Sigmoid colon (tissue), 7 donors: ENCODE results near the gene PHACTR3. TPM values are rescaled to one million over a fixed set of nuclear protein-coding genes. Genes with fewer than 3 reads are reported as not detected.
"Not testable (repeated sequence)": the region's sequence is repeated elsewhere in the genome, so short reads cannot be mapped to it uniquely, and the experiment has no call there.

Experiments used
- DNase-seq: peaks from one replicate; pipeline ENCODE4 v3.0.0-alpha.2; 2019
- H3K27ac ChIP-seq, 4 donors: fragments of 200-600 bp; sonication (generic); one replicate each; pipeline ENCODE4 v1.5.1; 2016 to 2019; ENCODE audit warnings: mild to moderate bottlenecking in 1 of 4
- H3K27me3 ChIP-seq, 3 donors: fragments of 200-600 bp; sonication (generic); one replicate each; pipeline ENCODE4 v1.5.1; 2019; ENCODE audit warnings: mild to moderate bottlenecking in 1 of 3
- H3K36me3 ChIP-seq, 4 donors: fragments of 200-600 bp; sonication (generic); one replicate each; pipeline ENCODE4 v1.5.1; 2016 to 2019
- H3K4me1 ChIP-seq, 4 donors: fragments of 200-600 bp; sonication (generic); one replicate each; pipeline ENCODE4 v1.5.1; 2017 to 2019
- H3K4me3 ChIP-seq, 4 donors: fragments of 200-600 bp; sonication (generic); one replicate each; pipeline ENCODE4 v1.5.1; 2017 to 2019; ENCODE audit warnings: mild to moderate bottlenecking in 2 of 4, moderate library complexity in 1 of 4
- H3K9me3 ChIP-seq, 4 donors: fragments of 200-600 bp in 3 of 4; sonication (generic) in 3 of 4; one replicate each; pipeline versions ENCODE4 v1.5.1 to v1.6.1; 2013 to 2019
- CTCF ChIP-seq, 4 experiments: fragments of 450-650 bp in 3 of 4; fragments of 200-600 bp in 1 of 4; IDR thresholded peaks; one replicate each; pipeline ENCODE4 v1.5.1; 2016 to 2019; ENCODE audit warnings: antibody characterized with exemption in 4 of 4, mild to moderate bottlenecking in 3 of 4, moderate library complexity in 2 of 4
- EP300 ChIP-seq, 4 donors: sonication (generic); formaldehyde crosslinking; IDR thresholded peaks; one replicate each; pipeline ENCODE4 v1.6.1; 2017; ENCODE audit warnings: antibody characterized with exemption in 4 of 4
- POLR2A ChIP-seq, 2 donors: fragments of 450-650 bp; IDR thresholded peaks; one replicate each; pipeline ENCODE4 v1.6.1; 2016; ENCODE audit warnings: antibody characterized with exemption in 2 of 2, mild to moderate bottlenecking in 2 of 2, moderate library complexity in 2 of 2
- POLR2AphosphoS5 ChIP-seq, 4 donors: sonication (generic); formaldehyde crosslinking; IDR thresholded peaks; one replicate each; pipeline ENCODE4 v1.6.1; 2017; ENCODE audit warnings: antibody characterized with exemption in 4 of 4
- WGBS, 2 donors: extraction: QIAGEN DNeasy Blood & Tissue Kit; methylation state at CpG; one replicate each; pipeline ENCODE4 v1.1.7; 2013; 5-methylcytosine and 5-hydroxymethylcytosine counted together
- intact Hi-C: fragments of 100-400 bp; cut with DNase I; formaldehyde crosslinking; loops from one replicate; pipeline ENCODE4 v1.15.1; 2023
- polyA plus RNA-seq, 3 donors: library from polyadenylated mRNA; stranded (reverse); fragments of 200-250 nt; gene quantifications; one replicate each; pipeline ENCODE4 v1.2.3, GENCODE V29; 2013
- total RNA-seq, 4 donors: library from RNA; depleted of rRNA; stranded (reverse); fragments of >200 nt; gene quantifications; one replicate each; pipeline ENCODE4 v1.1.0, GENCODE V29; 2016
- donor health status: healthy with polysubstance abuse.
- donor health status: Bipolar disorder and iron deficiency.
- donor health status: healthy.

PHACTR3 gene
- total and polyA plus RNA-seq, 7 donors: under 0.01 to 1.5 (median 0.81) TPM

- intact Hi-C loops: no loop called here
- DNase-seq: no peak
- TF ChIP-seq POLR2AphosphoS5 (IDR thresholded peaks at IDR 0.05): no peak
- no peak for TF ChIP-seq CTCF (IDR thresholded peaks at IDR 0.05)
- TF ChIP-seq EP300 (IDR thresholded peaks at IDR 0.05): no peak
- TF ChIP-seq POLR2A (IDR thresholded peaks at IDR 0.05): no peak
- WGBS, 2 donors: 84 to 86% methylated on average over 1 of the region's 1 CpG
- Histone ChIP-seq H3K27me3 (no peaks in the 10 kb centered on the region), H3K9me3 (no peaks in the 10 kb centered on the region), H3K36me3 (no peaks in the 10 kb centered on the region), H3K4me3 (no peak overlapping the region), H3K4me1 (no peaks in the 10 kb centered on the region), H3K27ac (no peak overlapping the region)
Observed at GRCh38 chr20:59871096-59871495, 266.8 kb downstream of the PHACTR3 start.

- H3K4me1 ChIP-seq: no peaks in the 10 kb centered on the region
- WGBS, 2 donors: 88 to 89% methylated on average over 1 of the region's 1 CpG
- TF ChIP-seq EP300 (IDR thresholded peaks at IDR 0.05): no peak
- intact Hi-C loops: no loop called here
- H3K4me3 ChIP-seq: no peak overlapping the region
- no peaks in the 10 kb centered on the region for H3K27me3 ChIP-seq
- H3K27ac ChIP-seq: no peak overlapping the region
- H3K36me3 ChIP-seq: no peaks in the 10 kb centered on the region
- DNase-seq: no peak
- H3K9me3 ChIP-seq: no peaks in the 10 kb centered on the region
Observed at GRCh38 chr20:59873409-59873808, 269.1 kb downstream of the PHACTR3 start.

GRCh38 chr20:59880198-59880597 is 275.9 kb downstream of the PHACTR3 start:
- Histone ChIP-seq H3K27me3 (no peaks in the 10 kb centered on the region), H3K36me3 (no peaks in the 10 kb centered on the region), H3K27ac (no peak overlapping the region), H3K4me3 (no peak overlapping the region), H3K4me1 (no peaks in the 10 kb centered on the region), H3K9me3 (no peaks in the 10 kb centered on the region)
- TF ChIP-seq POLR2AphosphoS5 (IDR thresholded peaks at IDR 0.05) (no peak), CTCF (IDR thresholded peaks at IDR 0.05) (no peak), POLR2A (IDR thresholded peaks at IDR 0.05) (no peak), EP300 (IDR thresholded peaks at IDR 0.05) (no peak)
- 91 to 97% methylated on average over 1 of the region's 1 CpG for WGBS, 2 donors
- DNase-seq: no peak
- intact Hi-C loops: no loop called here

- no peaks in the 10 kb centered on the region for H3K27me3 ChIP-seq
- DNase-seq: no peak
- H3K27ac ChIP-seq: no peak overlapping the region
- no peaks in the 10 kb centered on the region for H3K9me3 ChIP-seq
- intact Hi-C loops: no loop called here
- no peaks in the 10 kb centered on the region for H3K36me3 ChIP-seq
- H3K4me3 ChIP-seq: no peak overlapping the region
- 85 to 87% methylated on average over 3 of the region's 3 CpGs for WGBS, 2 donors
- no peaks in the 10 kb centered on the region for H3K4me1 ChIP-seq
- TF ChIP-seq CTCF (IDR thresholded peaks at IDR 0.05) (no peak), EP300 (IDR thresholded peaks at IDR 0.05) (no peak), POLR2A (IDR thresholded peaks at IDR 0.05) (no peak), POLR2AphosphoS5 (IDR thresholded peaks at IDR 0.05) (no peak)
Observed at GRCh38 chr20:59884494-59884893, 280.2 kb downstream of the PHACTR3 start.

GRCh38 chr20:59888050-59888449 is 283.7 kb downstream of the PHACTR3 start:
- Histone ChIP-seq H3K4me3 (no peak overlapping the region), H3K9me3 (no peaks in the 10 kb centered on the region), H3K4me1 (no peaks in the 10 kb centered on the region), H3K27ac (no peak overlapping the region), H3K36me3 (no peaks in the 10 kb centered on the region), H3K27me3 (no peaks in the 10 kb centered on the region)
- intact Hi-C loops: no loop called here
- no peak for DNase-seq
- WGBS, 2 donors: 93 to 95% methylated on average over 1 of the region's 1 CpG
- TF ChIP-seq POLR2A (IDR thresholded peaks at IDR 0.05) (no peak), EP300 (IDR thresholded peaks at IDR 0.05) (no peak), CTCF (IDR thresholded peaks at IDR 0.05) (no peak), POLR2AphosphoS5 (IDR thresholded peaks at IDR 0.05) (no peak)

- intact Hi-C loops, H3K27me3 ChIP-seq, H3K4me1 ChIP-seq, H3K4me3 ChIP-seq, H3K36me3 ChIP-seq, H3K27ac ChIP-seq, DNase-seq, H3K9me3 ChIP-seq: not testable (repeated sequence)
- 79 to 85% methylated on average over 2 of the region's 2 CpGs for WGBS, 2 donors
Observed at GRCh38 chr20:59890035-59890434, 285.7 kb downstream of the PHACTR3 start.
